Transverse colon (tissue), 4 donors: ENCODE data around the gene EML4. TPM values are rescaled to one million over a fixed set of nuclear protein-coding genes. Genes with fewer than 3 reads are reported as not detected.
"Not testable (repeated sequence)": the region's sequence is repeated elsewhere in the genome, so short reads cannot be mapped to it uniquely, and the experiment has no call there.

Source experiments
- DNase-seq: peaks from one replicate; pipeline ENCODE4 v3.0.0-alpha.2; 2019
- H3K27ac ChIP-seq, 4 donors: fragments of 200-600 bp; sonication (generic); 2 replicates each; pipeline ENCODE4 v1.5.1; 2016 to 2018; ENCODE audit warnings: inconsistent platforms in 4 of 4
- H3K27me3 ChIP-seq: fragments of 200-600 bp; sonication (generic); 2 replicates; pipeline ENCODE4 v1.5.1; 2017; ENCODE audit warnings: inconsistent platforms
- H3K36me3 ChIP-seq, 4 donors: fragments of 200-600 bp; sonication (generic); 2 replicates each; pipeline ENCODE4 v1.5.1; 2017 to 2019; ENCODE audit warnings: inconsistent platforms in 4 of 4
- H3K4me1 ChIP-seq, 4 donors: fragments of 200-600 bp; sonication (generic); 2 replicates each; pipeline ENCODE4 v1.5.1; 2017 to 2020; ENCODE audit warnings: inconsistent platforms in 4 of 4
- H3K4me3 ChIP-seq, 4 donors: fragments of 200-600 bp; sonication (generic); 1 replicate in 1 of 4; 2 replicates in 3 of 4; pipeline versions ENCODE4 v1.5.1 to v1.6.1; 2017 to 2019; ENCODE audit warnings: inconsistent platforms in 4 of 4
- H3K9me3 ChIP-seq, 2 donors: fragments of 200-600 bp; sonication (generic); 2 replicates each; pipeline ENCODE4 v1.5.1; 2017 to 2019; ENCODE audit warnings: inconsistent platforms in 2 of 2
- EP300 ChIP-seq: sonication (generic); formaldehyde crosslinking; IDR thresholded peaks from one replicate; pipeline ENCODE4 v1.6.1; 2017; ENCODE audit warnings: antibody characterized with exemption, low read depth
- POLR2A ChIP-seq: fragments of 450-650 bp; IDR thresholded peaks from one replicate; pipeline ENCODE4 v1.6.1; 2016; ENCODE audit warnings: antibody characterized with exemption, mild to moderate bottlenecking, moderate library complexity
- POLR2AphosphoS5 ChIP-seq, 3 donors: sonication (generic); formaldehyde crosslinking; IDR thresholded peaks; one replicate each; pipeline ENCODE4 v1.6.1; 2016; ENCODE audit warnings: antibody characterized with exemption in 3 of 3
- WGBS, 2 donors: methylation state at CpG; one replicate each; pipeline ENCODE4 v1.1.5; 2018; ENCODE audit warnings: low coverage in 1 of 2; 5-methylcytosine and 5-hydroxymethylcytosine counted together
- in situ Hi-C, 4 donors: fragments of 200-750 bp; cut with MboI; loops; one replicate each; pipeline versions ENCODE4 v1.15.0 to v1.15.1; 2017; ENCODE audit warnings: low sequenced_read_pairs in 3 of 4, low pct_ligation_motif_present in 1 of 4, low pct_unique_long_range_greater_than_20kb in 1 of 4
- intact Hi-C: fragments of 100-400 bp; cut with DNase I; formaldehyde crosslinking; loops from one replicate; pipeline ENCODE4 v1.15.1; 2023; ENCODE audit warnings: low total_unique reads
- total RNA-seq, 4 donors: library from RNA; depleted of rRNA; stranded (reverse); fragments of >200 nt; gene quantifications; one replicate each; pipeline ENCODE4 v1.1.0, GENCODE V29; 2016
- TF ChIP-seq, protein P1 (sequence below), 5 experiments: fragments of 200-600 bp in 3 of 5; fragments of 450-650 bp in 2 of 5; sonication (generic) in 3 of 5; IDR thresholded peaks; 1 replicate in 2 of 5; 2 replicates in 3 of 5; pipeline ENCODE4 v1.5.1; 2016 to 2017; ENCODE audit warnings: antibody characterized with exemption in 5 of 5, inconsistent platforms in 3 of 5, mild to moderate bottlenecking in 2 of 5, moderate library complexity in 1 of 5

The EML4 gene
- total RNA-seq, 4 donors from 2014 or later, result 49.7 to 91.5 (median 67.5) TPM

DNA sequence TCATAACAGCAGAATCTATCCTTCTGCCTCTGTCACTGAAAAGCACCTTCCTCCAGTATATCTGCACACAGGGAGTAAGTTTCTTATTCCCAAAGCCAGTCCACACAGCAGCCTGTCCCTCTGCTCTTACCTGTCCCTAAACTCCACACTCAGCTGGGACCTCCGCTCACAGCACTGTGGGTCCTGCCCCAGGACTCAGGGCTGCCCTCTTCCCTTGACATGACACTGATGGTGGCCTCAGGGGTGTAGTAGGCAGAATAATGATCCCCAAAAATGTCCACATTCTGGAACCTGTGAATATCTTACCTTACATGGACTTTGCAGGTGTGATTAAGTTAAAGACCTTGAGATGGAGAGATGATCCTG is 39.7 kb upstream of the EML4 start:
- TF ChIP-seq EP300, result no peak
- TF ChIP-seq, protein P1, sequence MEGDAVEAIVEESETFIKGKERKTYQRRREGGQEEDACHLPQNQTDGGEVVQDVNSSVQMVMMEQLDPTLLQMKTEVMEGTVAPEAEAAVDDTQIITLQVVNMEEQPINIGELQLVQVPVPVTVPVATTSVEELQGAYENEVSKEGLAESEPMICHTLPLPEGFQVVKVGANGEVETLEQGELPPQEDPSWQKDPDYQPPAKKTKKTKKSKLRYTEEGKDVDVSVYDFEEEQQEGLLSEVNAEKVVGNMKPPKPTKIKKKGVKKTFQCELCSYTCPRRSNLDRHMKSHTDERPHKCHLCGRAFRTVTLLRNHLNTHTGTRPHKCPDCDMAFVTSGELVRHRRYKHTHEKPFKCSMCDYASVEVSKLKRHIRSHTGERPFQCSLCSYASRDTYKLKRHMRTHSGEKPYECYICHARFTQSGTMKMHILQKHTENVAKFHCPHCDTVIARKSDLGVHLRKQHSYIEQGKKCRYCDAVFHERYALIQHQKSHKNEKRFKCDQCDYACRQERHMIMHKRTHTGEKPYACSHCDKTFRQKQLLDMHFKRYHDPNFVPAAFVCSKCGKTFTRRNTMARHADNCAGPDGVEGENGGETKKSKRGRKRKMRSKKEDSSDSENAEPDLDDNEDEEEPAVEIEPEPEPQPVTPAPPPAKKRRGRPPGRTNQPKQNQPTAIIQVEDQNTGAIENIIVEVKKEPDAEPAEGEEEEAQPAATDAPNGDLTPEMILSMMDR (IDR thresholded peaks at IDR 0.05), result no peak
- TF ChIP-seq POLR2AphosphoS5 (IDR thresholded peaks at IDR 0.05), result no peak
- TF ChIP-seq POLR2A, result no peak
- no peaks in the 10 kb centered on the region for H3K36me3 ChIP-seq
- H3K9me3 ChIP-seq, result no peaks in the 10 kb centered on the region
- DNase-seq, result no peak
- H3K4me1 ChIP-seq, result peaks cover 24 to 65% (median 42%) of the 10 kb centered on the region in 4 donors
- WGBS, 2 donors, result 90% methylated on average over 1 of the region's 1 CpG; no CpG with 5 or more reads in 1 of the 2 donors
- in situ Hi-C loops, result no loop called here
- intact Hi-C loops, result no loop called here
- no peaks in the 10 kb centered on the region for H3K27me3 ChIP-seq
- no peak overlapping the region for H3K4me3 ChIP-seq
- peak overlapping the region in 3 of 4 donors; percentile 44 to 62 (median 57) for H3K27ac ChIP-seq

DNA sequence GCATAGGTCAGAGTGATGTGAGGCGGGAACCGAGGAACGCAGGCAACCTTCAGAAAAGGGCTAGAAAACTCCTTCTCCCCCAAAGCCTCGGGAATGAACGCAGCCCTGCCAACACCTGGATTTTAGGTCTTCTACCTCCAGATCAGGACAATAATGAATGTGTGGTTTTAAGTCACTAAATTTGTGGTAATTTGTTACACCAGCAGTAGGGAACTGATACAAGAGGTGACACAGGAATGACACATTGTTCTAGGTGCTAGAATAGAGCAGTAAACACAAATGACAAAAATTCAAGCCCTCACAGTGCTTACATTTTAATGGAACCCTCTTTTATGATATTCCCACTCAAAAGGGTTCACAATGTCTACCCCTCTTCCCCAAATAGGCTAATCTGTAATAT is 39.2 kb upstream of the EML4 start:
- peaks cover 24 to 60% (median 42%) of the 10 kb centered on the region in 4 donors for H3K4me1 ChIP-seq
- no peaks in the 10 kb centered on the region for H3K36me3 ChIP-seq
- no peak overlapping the region for H3K4me3 ChIP-seq
- no peak overlapping the region for H3K27ac ChIP-seq
- H3K9me3 ChIP-seq, result no peaks in the 10 kb centered on the region
- no peaks in the 10 kb centered on the region for H3K27me3 ChIP-seq
- no peak for TF ChIP-seq POLR2AphosphoS5 (IDR thresholded peaks at IDR 0.05)
- TF ChIP-seq EP300, result no peak
- no peak for TF ChIP-seq POLR2A
- TF ChIP-seq, protein P1 (IDR thresholded peaks at IDR 0.05), result no peak
- WGBS, 2 donors, result 94 to 95% methylated on average over 5 of the region's 5 CpGs
- in situ Hi-C loops (no loop called here), intact Hi-C loops (loop anchor here (5.0 kb wide), 1 partner anchor 588 kb away; no protein-coding TSS in a partner anchor)
- DNase-seq, result no peak

DNA sequence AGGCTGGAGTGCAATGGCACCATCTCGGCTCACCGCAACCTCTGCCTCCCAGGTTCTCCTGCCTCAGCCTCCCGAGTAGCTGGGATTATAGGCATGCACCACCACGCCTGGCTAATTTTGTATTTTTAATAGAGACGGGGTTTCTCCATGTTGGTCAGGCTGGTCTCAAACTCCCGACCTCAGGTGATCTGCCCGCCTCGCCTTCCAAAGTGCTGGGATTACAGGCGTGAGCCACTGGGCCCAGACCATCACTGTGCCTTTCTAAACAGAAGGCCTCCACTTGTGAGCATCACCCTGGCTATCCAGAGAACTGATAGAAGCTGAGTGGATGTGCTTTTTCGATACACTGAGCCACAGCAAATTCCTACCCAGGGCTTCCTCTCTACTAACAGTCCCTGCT is 38.3 kb upstream of the EML4 start:
- intact Hi-C loops, result loop anchor here (5.0 kb wide), 1 partner anchor 589 kb away; no protein-coding TSS in a partner anchor
- peaks cover 22 to 53% (median 39%) of the 10 kb centered on the region in 4 donors for H3K4me1 ChIP-seq

DNA sequence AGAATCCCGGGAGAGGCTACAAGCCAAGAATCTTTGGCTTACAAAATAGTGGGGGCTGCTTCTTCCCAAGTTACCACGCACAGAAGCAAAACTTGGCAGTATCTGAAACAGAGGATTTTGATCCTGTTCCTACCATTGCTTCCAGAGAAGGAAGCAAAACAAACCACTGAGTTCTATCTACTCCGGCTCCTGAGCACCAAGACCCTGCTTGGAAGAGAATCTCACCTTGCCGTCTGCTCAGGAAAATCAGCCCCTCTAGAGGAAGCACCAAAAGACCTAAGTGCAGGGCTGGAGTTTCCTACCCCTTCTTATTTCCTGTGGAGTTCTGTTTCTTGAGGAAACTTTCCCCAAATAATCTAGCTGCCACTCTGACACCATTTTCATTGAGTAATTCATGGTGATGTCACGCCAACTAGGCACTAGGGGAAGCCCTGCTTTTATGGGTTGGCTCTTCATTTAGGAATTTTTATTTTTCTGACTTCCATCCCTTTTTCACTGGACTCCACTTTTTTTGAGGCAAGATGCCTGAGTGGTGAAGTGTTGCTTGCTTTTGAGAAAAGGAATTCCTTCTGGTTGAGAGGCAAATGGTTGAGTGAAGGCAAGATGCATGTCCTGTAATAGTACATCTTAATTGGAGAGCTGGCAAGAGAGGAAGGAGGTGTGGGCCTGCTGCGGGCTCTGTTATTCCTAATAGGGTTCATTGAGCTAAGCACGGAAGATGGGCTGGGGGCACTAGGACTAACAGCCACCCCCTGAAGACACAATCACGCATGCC is 36.8 kb upstream of the EML4 start:
- Histone ChIP-seq H3K27ac (peak overlapping the region; percentile 69 to 84 (median 76)), H3K27me3 (no peaks in the 10 kb centered on the region), H3K9me3 (no peaks in the 10 kb centered on the region), H3K4me3 (no peak overlapping the region), H3K4me1 (peaks cover 16 to 56% (median 30%) of the 10 kb centered on the region in 4 donors), H3K36me3 (no peaks in the 10 kb centered on the region)
- no peak for DNase-seq
- 46 to 50% methylated on average over 3 to 8 of the region's 8 CpGs for WGBS, 2 donors
- in situ Hi-C loops, result no loop called here
- intact Hi-C loops, result loop anchor here (5.0 kb wide), 1 partner anchor 590 kb away; no protein-coding TSS in a partner anchor
- TF ChIP-seq, protein P1 (IDR thresholded peaks at IDR 0.05), result no peak
- TF ChIP-seq EP300 (no peak), POLR2A (no peak), POLR2AphosphoS5 (IDR thresholded peaks at IDR 0.05) (no peak)

More for the DNA sequence above, 38.3 kb upstream of the EML4 start:
- DNase-seq, H3K9me3 ChIP-seq, in situ Hi-C loops, H3K27me3 ChIP-seq, H3K36me3 ChIP-seq, H3K4me3 ChIP-seq: not testable (repeated sequence)
- WGBS, 2 donors, result 93 to 100% methylated on average over 1 to 10 of the region's 10 CpGs
- peak overlapping the region in 1 of 4 donors; percentile 84 for H3K27ac ChIP-seq
